Transverse colon (tissue), 4 donors: Measurements from ENCODE around the gene IRF8.

Experiments
- CTCF ChIP-seq, 5 experiments: fragments of 200-600 bp in 3 of 5; fragments of 450-650 bp in 2 of 5; sonication (generic) in 3 of 5; IDR thresholded peaks; 1 replicate in 2 of 5; 2 replicates in 3 of 5; pipeline ENCODE4 v1.5.1; 2016 to 2017; ENCODE audit warnings: antibody characterized with exemption in 5 of 5, inconsistent platforms in 3 of 5, mild to moderate bottlenecking in 2 of 5, moderate library complexity in 1 of 5
- EP300 ChIP-seq: sonication (generic); formaldehyde crosslinking; IDR thresholded peaks from one replicate; pipeline ENCODE4 v1.6.1; 2017; ENCODE audit warnings: antibody characterized with exemption, low read depth
- POLR2A ChIP-seq: fragments of 450-650 bp; IDR thresholded peaks from one replicate; pipeline ENCODE4 v1.6.1; 2016; ENCODE audit warnings: antibody characterized with exemption, mild to moderate bottlenecking, moderate library complexity
- POLR2AphosphoS5 ChIP-seq, 3 donors: sonication (generic); formaldehyde crosslinking; IDR thresholded peaks; one replicate each; pipeline ENCODE4 v1.6.1; 2016; ENCODE audit warnings: antibody characterized with exemption in 3 of 3

- TF ChIP-seq CTCF (IDR thresholded peaks at IDR 0.05) (no peak), POLR2AphosphoS5 (IDR thresholded peaks at IDR 0.05) (no peak), POLR2A (no peak), EP300 (no peak)
Measured at GRCh38 chr16:85952197-85952596, 53.2 kb downstream of the IRF8 start.
